Transverse colon (tissue), 4 donors: Measurements from ENCODE around the gene CNTNAP2.

Experiments used
- EP300 ChIP-seq: sonication (generic); formaldehyde crosslinking; IDR thresholded peaks from one replicate; pipeline ENCODE4 v1.6.1; 2017; ENCODE audit warnings: antibody characterized with exemption, low read depth
- POLR2A ChIP-seq: fragments of 450-650 bp; IDR thresholded peaks from one replicate; pipeline ENCODE4 v1.6.1; 2016; ENCODE audit warnings: antibody characterized with exemption, mild to moderate bottlenecking, moderate library complexity
- POLR2AphosphoS5 ChIP-seq, 3 donors: sonication (generic); formaldehyde crosslinking; IDR thresholded peaks; one replicate each; pipeline ENCODE4 v1.6.1; 2016; ENCODE audit warnings: antibody characterized with exemption in 3 of 3
- TF ChIP-seq, protein P1 (sequence below), 5 experiments: fragments of 200-600 bp in 3 of 5; fragments of 450-650 bp in 2 of 5; sonication (generic) in 3 of 5; IDR thresholded peaks; 1 replicate in 2 of 5; 2 replicates in 3 of 5; pipeline ENCODE4 v1.5.1; 2016 to 2017; ENCODE audit warnings: antibody characterized with exemption in 5 of 5, inconsistent platforms in 3 of 5, mild to moderate bottlenecking in 2 of 5, moderate library complexity in 1 of 5

DNA sequence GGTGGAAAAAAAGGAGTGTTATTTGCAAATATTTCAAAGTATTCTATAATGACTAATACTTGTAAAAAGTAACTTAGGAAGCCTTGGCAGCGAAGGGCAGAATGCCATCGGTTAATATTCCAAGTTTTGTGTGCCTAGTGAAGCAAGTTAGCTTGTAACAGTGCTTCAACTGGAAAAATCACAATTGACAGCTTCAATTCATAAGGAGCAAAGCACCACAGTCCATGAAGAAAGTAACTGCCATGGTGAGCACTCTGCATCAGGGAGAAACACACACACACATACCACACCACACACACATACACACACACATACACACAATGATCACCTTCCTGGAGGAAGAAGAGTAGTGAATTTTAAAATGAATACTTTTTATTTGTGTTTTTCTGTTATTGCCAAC is 298.3 kb downstream of the CNTNAP2 start:
- TF ChIP-seq EP300 (no peak), POLR2AphosphoS5 (IDR thresholded peaks at IDR 0.05) (no peak), POLR2A (no peak)
- TF ChIP-seq, protein P1, sequence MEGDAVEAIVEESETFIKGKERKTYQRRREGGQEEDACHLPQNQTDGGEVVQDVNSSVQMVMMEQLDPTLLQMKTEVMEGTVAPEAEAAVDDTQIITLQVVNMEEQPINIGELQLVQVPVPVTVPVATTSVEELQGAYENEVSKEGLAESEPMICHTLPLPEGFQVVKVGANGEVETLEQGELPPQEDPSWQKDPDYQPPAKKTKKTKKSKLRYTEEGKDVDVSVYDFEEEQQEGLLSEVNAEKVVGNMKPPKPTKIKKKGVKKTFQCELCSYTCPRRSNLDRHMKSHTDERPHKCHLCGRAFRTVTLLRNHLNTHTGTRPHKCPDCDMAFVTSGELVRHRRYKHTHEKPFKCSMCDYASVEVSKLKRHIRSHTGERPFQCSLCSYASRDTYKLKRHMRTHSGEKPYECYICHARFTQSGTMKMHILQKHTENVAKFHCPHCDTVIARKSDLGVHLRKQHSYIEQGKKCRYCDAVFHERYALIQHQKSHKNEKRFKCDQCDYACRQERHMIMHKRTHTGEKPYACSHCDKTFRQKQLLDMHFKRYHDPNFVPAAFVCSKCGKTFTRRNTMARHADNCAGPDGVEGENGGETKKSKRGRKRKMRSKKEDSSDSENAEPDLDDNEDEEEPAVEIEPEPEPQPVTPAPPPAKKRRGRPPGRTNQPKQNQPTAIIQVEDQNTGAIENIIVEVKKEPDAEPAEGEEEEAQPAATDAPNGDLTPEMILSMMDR (IDR thresholded peaks at IDR 0.05) = no peak
